Measurements from ENCODE around the gene PKNOX2.

DNA sequence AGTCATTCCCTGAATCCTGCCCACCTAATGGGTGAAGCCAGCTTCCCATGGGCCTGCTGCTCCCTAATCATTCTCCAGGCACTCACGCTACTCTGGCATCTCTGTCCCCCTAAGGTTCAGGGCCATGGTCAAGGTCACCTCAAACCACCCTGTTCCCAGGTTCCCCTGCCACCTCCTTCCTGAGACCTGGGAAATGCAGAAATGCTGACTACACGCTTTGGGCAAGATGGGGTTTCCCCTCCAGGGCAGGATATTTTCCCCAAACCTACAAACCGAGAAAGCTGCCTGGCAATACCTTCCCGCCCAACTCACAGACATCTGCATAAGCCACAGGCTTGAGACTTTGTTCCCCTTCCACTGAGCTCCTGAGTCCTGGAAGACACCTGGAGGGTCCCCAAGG is 233.9 kb downstream of the PKNOX2 start:
- no peak for TF ChIP-seq POLR2A (IDR thresholded peaks at IDR 0.05; ENCODE audit: low read depth, low read length)
- no peak for TF ChIP-seq POLR2AphosphoS5 (IDR thresholded peaks at IDR 0.05; ENCODE audit: low read depth, low read length)

Data from GM12892 (cell line).